Measurements from ENCODE around the gene UNK.

UNK gene

DNA sequence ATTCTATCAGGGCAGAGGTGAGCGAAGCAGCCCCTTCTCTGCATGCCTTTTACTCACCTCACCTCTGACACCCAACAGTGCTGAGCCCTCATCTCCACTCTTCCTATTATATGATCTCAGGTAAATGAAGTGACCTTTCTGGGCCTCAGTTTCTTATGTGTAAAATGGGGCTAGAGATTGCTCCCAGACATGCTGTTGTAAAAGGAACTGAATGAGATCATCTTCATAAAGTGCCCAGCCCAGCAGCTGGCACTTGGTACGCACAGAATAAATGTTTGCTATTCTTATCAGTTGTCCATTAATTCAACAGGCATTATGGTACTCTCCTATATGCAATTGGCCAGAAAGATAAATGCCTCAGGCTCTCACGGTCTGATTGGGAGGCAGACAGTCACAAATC, 15.1 kb upstream of the UNK start:
- TF ChIP-seq SIN3A (IDR thresholded peaks at IDR 0.05; ENCODE audit: borderline replicate concordance, insufficient read depth, low read length) (no peak), POLR2AphosphoS5 (IDR thresholded peaks at IDR 0.05; ENCODE audit: low read depth, low read length) (no peak), REST (IDR thresholded peaks at IDR 0.05; ENCODE audit: insufficient read depth in 1 of 2, low read depth in 2 of 2, low read length in 2 of 2) (no peak)

- TF ChIP-seq FOXP2 (optimal IDR thresholded peaks at IDR 0.05; ENCODE audit: borderline replicate concordance, extremely low read depth, extremely low read length, insufficient read depth): no peak
- no peak for TF ChIP-seq REST (IDR thresholded peaks at IDR 0.05; ENCODE audit: insufficient read depth in 1 of 2, low read depth in 2 of 2, low read length in 2 of 2)
- no peak for TF ChIP-seq TAF1 (IDR thresholded peaks at IDR 0.05; ENCODE audit: borderline replicate concordance, insufficient read depth, low read length)
- TF ChIP-seq SIN3A (IDR thresholded peaks at IDR 0.05; ENCODE audit: borderline replicate concordance, insufficient read depth, low read length): no peak
Measured at GRCh38 chr17:75771334-75772281, 13.0 kb upstream of the UNK start.

DNA sequence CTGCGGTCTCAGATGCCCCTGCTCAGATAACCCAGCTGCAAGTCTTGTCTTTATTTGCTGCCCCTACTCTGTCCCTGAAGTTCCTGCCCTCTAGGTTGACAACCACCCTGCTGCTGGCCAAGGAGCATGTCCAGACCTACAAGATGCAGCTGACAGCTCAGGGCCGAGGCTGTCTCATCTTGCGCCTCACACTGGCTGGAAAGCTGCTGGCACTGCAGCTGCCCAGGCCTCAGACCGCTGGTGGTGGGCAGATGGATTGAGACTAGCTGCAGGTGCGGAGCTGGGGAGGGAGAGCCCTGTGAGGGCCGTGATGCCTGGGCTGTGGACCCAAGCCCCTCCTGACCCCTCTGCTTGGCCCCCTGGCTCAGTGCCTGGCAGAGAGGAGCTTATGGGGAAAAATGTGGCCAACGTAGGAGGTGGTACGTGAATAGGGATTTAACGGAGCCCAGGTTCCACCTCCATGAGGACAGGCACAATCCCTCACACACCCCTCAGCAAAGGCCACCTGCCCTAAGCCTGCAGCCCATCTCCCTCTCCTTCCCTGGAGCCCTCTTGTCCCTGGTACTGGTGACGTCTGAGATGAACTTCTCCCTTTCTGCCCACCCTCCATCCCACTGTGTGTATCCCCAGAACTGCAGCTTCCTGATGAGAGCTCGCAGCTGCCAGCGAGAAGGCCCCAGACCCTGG, 11.3 kb upstream of the UNK start:
- TF ChIP-seq POLR2AphosphoS5 (IDR thresholded peaks at IDR 0.05; ENCODE audit: low read depth, low read length) (no peak), FOXP2 (optimal IDR thresholded peaks at IDR 0.05; ENCODE audit: borderline replicate concordance, extremely low read depth, extremely low read length, insufficient read depth) (no peak), REST (IDR thresholded peaks at IDR 0.05; ENCODE audit: insufficient read depth in 1 of 2, low read depth in 2 of 2, low read length in 2 of 2) (no peak), TAF1 (IDR thresholded peaks at IDR 0.05; ENCODE audit: borderline replicate concordance, insufficient read depth, low read length) (no peak), SIN3A (IDR thresholded peaks at IDR 0.05; ENCODE audit: borderline replicate concordance, insufficient read depth, low read length) (no peak)

DNA sequence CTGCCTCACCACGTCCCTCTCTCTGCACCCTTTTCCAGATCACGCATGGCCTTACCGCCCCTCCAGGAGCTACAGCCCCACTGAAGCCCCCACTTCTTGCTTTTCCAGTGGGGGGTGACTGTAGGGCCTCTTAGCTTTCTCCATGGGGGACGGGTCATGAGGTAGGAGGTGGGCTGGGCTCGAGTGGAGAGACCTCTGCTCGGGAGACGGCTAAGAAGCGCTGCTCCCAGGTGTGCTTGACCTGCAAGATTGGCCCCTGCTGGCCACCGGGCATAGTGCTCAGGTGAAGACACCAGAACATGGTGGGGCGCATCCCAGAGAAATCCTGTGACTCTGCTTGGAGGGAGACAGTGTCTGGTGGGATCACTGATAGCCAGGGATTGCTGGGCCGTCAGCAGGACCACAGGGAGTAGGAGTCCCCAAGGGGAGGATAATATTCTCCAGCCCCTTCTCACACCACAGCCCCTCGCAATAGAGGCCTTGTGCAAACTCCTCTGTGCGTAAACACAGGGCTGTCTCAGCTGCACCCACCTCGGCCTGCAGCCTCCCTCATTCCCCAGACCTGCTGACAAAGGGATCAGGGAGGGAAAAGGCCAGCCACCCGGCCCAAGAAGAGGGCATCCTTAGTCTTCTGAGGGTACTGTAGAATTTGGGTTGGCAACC, 10.7 kb upstream of the UNK start:
- no peak for TF ChIP-seq TAF1 (IDR thresholded peaks at IDR 0.05; ENCODE audit: borderline replicate concordance, insufficient read depth, low read length)
- no peak for TF ChIP-seq SIN3A (IDR thresholded peaks at IDR 0.05; ENCODE audit: borderline replicate concordance, insufficient read depth, low read length)
- no peak for TF ChIP-seq FOXP2 (optimal IDR thresholded peaks at IDR 0.05; ENCODE audit: borderline replicate concordance, extremely low read depth, extremely low read length, insufficient read depth)
- no peak for TF ChIP-seq REST (IDR thresholded peaks at IDR 0.05; ENCODE audit: insufficient read depth in 1 of 2, low read depth in 2 of 2, low read length in 2 of 2)
- no peak for TF ChIP-seq POLR2AphosphoS5 (IDR thresholded peaks at IDR 0.05; ENCODE audit: low read depth, low read length)
